Sigmoid colon (tissue), 4 donors: ENCODE data around the gene GJA1.

ENCODE experiments used
- CTCF ChIP-seq, 4 experiments: fragments of 450-650 bp in 3 of 4; fragments of 200-600 bp in 1 of 4; IDR thresholded peaks; one replicate each; pipeline ENCODE4 v1.5.1; 2016 to 2019; ENCODE audit warnings: antibody characterized with exemption in 4 of 4, mild to moderate bottlenecking in 3 of 4, moderate library complexity in 2 of 4
- EP300 ChIP-seq, 4 donors: sonication (generic); formaldehyde crosslinking; IDR thresholded peaks; one replicate each; pipeline ENCODE4 v1.6.1; 2017; ENCODE audit warnings: antibody characterized with exemption in 4 of 4
- POLR2A ChIP-seq, 2 donors: fragments of 450-650 bp; IDR thresholded peaks; one replicate each; pipeline ENCODE4 v1.6.1; 2016; ENCODE audit warnings: antibody characterized with exemption in 2 of 2, mild to moderate bottlenecking in 2 of 2, moderate library complexity in 2 of 2

DNA sequence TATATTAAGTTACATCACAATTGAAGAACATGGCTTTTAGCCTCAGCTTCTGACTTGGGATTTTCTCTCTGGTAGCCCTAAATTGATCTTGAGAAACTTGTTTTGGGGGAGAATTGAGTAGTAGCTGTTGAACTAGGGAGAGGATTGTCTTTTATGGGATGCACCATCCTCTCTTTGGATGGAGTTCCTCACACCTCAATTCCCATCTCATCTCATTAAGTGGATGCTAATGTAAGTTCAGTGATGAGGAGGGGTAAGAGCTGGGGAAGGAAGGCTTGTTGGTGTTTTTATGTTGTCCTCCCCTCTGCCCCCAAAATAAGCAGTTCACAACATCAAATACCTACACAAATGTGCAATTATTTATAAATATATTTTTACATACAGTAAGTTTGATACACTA, 4.0 kb downstream of the GJA1 start:
- TF ChIP-seq POLR2A (IDR thresholded peaks at IDR 0.05): no peak
- TF ChIP-seq CTCF (IDR thresholded peaks at IDR 0.05): no peak
- no peak for TF ChIP-seq EP300 (IDR thresholded peaks at IDR 0.05)
